ENCODE measurements around the gene VWA3A.

Gene VWA3A

DNA sequence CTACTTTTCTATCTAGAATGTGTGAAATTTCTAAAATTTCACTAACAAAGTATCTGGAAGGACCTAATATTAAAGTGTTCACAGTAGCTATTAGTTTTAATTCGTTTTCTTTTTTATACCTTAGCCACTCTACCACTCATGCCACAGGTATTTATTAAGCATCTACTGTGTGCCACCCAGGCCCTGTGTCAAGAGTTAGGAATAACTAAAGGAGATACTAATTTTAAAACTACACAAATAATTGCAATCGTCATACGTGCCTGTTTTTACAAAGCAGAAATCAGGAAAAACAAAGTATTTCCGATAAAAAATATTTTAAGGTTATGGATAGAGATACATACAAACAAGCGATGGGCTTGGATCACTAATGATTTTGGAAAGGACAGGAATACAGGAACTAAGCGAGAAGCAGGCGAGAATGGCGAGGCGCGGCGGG lies 113.3 kb downstream of the VWA3A start:
- no peaks in the 10 kb centered on the region for H3K4me1 ChIP-seq (ENCODE audit: control insufficient read depth, insufficient read depth, low read length, poor library complexity, severe bottlenecking)
- H3K36me3 ChIP-seq (ENCODE audit: control insufficient read depth, insufficient read depth, low read length): peaks cover 5% of the 10 kb centered on the region
- peaks cover under 1% of the 10 kb centered on the region for H3K9me3 ChIP-seq (ENCODE audit: control insufficient read depth, low read length)
- H3K4me3 ChIP-seq (ENCODE audit: extremely low read depth, insufficient read depth, low read length, poor library complexity, severe bottlenecking): peak overlapping the region; percentile 84
- peak overlapping the region; percentile 44 for H3K27ac ChIP-seq (ENCODE audit: low read depth, low read length, severe bottlenecking)
- 12 to 20% methylated on average over 7 to 8 of the region's 11 CpGs for WGBS, 2 experiments (ENCODE audit: insufficient coverage in 2 of 2)

GRCh38 chr16:22206013-22206841 lies 113.9 kb downstream of the VWA3A start, which contains the start of gene EEF2K:
Gene EEF2K, plus strand, starts transcription at chr16:22206278. Its CDS starts 19,452 bp downstream, at chr16:22225730.
- no peaks in the 10 kb centered on the region for H3K4me1 ChIP-seq (ENCODE audit: control insufficient read depth, insufficient read depth, low read length, poor library complexity, severe bottlenecking)
- H3K36me3 ChIP-seq (ENCODE audit: control insufficient read depth, insufficient read depth, low read length): peaks cover 7% of the 10 kb centered on the region
- peak within 1 kb of the TSS; percentile 84 for H3K4me3 ChIP-seq (ENCODE audit: extremely low read depth, insufficient read depth, low read length, poor library complexity, severe bottlenecking)
- H3K27ac ChIP-seq (ENCODE audit: low read depth, low read length, severe bottlenecking): peak within 1 kb of the TSS; percentile 44
- peaks cover 6% of the 10 kb centered on the region for H3K9me3 ChIP-seq (ENCODE audit: control insufficient read depth, low read length)
- WGBS, 2 experiments (ENCODE audit: insufficient coverage in 2 of 2): 0 to 1% methylated on average over 50 to 60 of the region's 74 CpGs

All from mesodermal cell (in vitro differentiated cells).